ENCODE measurements around the gene HCK. TPM values are rescaled to one million over a fixed set of nuclear protein-coding genes. Genes with fewer than 3 reads are reported as not detected.

HCK gene
- total and polyA plus RNA-seq, 9 of the 15 experiments (the other 6 are each of a cell fraction or from before 2014, with no cell fraction given), result 0.09 to 0.51 (median 0.27) TPM; not detected in 6

GRCh38 chr20:32024683-32025295, 27.3 kb upstream of the HCK start (continued):
- TF ChIP-seq ZNF512 (tag; IDR thresholded peaks at IDR 0.05) (peak; percentile 99), OTX1 (CRISPR knock-in tag; IDR thresholded peaks at IDR 0.05) (peak; percentile 58; the same call in 1 of the 2 replicates), MLLT1 (IDR thresholded peaks at IDR 0.05) (0 out of 4 replicates have a peak, but pooled peaks of 1 of the 2 experiments have one; percentile 17), KLF13 (tag; IDR thresholded peaks at IDR 0.05; ENCODE audit: borderline replicate concordance, low read depth) (no peak), REST (IDR thresholded peaks at IDR 0.05; ENCODE audit: borderline replicate concordance) (peak; percentile 39; the same call in 1 of the 2 replicates), REST (CRISPR knock-in tag; IDR thresholded peaks at IDR 0.05; ENCODE audit: low read depth) (no peak)

All from K562 (cell line).